GM23338 (cell line): ENCODE data around the gene CAMTA1.

ENCODE experiments used
- EZH2 ChIP-seq: fragments of 200-600 bp; sonication (generic); IDR thresholded peaks from one replicate; pipeline ENCODE4 v1.8.0; 2017; ENCODE audit warnings: antibody characterized with exemption, mild to moderate bottlenecking, low read depth; ENCODE audit not compliant: unreplicated experiment
- POLR2AphosphoS5 ChIP-seq: IDR thresholded peaks from 2 replicates; pipeline ENCODE4 v1.6.1; 2016; ENCODE audit warnings: antibody characterized with exemption, low read depth

GRCh38 chr1:7008331-7008730 is 223.1 kb downstream of the CAMTA1 start:
- TF ChIP-seq EZH2 (no peak), POLR2AphosphoS5 (no peak)
